B cell (primary cell): ENCODE results near the gene CD44.

Experiments
- EZH2 ChIP-seq: IDR thresholded peaks from 2 replicates; pipeline ENCODE4 v1.6.1; 2012; ENCODE audit warnings: borderline replicate concordance, low read depth, mild to moderate bottlenecking, moderate library complexity, low read length; ENCODE audit not compliant: insufficient read depth, poor library complexity, severe bottlenecking
- TF ChIP-seq, protein P1 (sequence below): fragments of 200-600 bp; IDR thresholded peaks from one replicate; pipeline ENCODE4 v1.8.0; 2022; ENCODE audit warnings: antibody characterized with exemption, mild to moderate bottlenecking

DNA sequence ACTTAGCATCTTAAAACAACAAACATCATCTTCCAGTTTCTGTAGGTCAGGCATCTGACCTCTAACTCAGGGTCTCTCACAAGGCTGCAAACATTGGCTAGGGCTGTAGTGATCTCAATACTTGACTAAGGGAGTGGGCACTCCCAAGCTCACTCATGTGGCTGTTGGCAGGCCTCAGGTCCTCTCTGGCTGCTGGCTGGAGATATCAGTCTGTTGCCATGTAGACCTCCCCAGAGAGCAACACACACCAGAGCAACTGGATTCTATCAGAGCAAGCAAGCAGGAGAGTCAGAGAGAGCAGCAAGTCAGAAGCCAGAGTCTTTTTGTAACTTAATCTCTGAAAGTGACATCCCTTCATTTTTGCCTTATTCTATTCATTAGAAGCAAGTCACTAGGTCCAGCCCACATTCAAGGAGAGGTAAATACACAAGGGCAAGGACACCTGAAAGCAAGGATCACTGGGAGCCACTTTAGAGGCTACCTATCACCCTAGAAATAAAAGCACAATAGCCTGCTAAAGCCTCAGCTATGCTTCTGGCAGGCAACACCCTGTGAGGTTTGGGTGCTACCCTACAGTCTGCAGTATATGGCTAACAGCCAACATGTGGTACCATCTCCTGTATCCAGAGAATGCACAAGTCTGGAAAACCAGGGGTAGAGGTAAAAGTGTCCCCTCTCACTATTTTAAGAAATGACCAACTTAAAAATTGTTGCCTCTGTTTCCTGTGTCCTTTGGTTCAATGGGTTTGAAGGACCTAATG, 33.5 kb upstream of the CD44 start:
- TF ChIP-seq, protein P1, sequence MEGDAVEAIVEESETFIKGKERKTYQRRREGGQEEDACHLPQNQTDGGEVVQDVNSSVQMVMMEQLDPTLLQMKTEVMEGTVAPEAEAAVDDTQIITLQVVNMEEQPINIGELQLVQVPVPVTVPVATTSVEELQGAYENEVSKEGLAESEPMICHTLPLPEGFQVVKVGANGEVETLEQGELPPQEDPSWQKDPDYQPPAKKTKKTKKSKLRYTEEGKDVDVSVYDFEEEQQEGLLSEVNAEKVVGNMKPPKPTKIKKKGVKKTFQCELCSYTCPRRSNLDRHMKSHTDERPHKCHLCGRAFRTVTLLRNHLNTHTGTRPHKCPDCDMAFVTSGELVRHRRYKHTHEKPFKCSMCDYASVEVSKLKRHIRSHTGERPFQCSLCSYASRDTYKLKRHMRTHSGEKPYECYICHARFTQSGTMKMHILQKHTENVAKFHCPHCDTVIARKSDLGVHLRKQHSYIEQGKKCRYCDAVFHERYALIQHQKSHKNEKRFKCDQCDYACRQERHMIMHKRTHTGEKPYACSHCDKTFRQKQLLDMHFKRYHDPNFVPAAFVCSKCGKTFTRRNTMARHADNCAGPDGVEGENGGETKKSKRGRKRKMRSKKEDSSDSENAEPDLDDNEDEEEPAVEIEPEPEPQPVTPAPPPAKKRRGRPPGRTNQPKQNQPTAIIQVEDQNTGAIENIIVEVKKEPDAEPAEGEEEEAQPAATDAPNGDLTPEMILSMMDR = no peak
- TF ChIP-seq EZH2 = no peak
